NB4 (cell line): ENCODE data around the gene SST.
"Not testable (repeated sequence)": the region's sequence is repeated elsewhere in the genome, so short reads cannot be mapped to it uniquely, and the experiment has no call there.

ENCODE experiments used
- DNase-seq: peaks from one replicate; pipeline ENCODE4 v3.0.0; 2010; ENCODE audit warnings: low read depth
- H3K4me3 ChIP-seq: one replicate; pipeline ENCODE4 v1.5.1; 2011; ENCODE audit warnings: mild to moderate bottlenecking, low read depth, low read length, moderate library complexity
- CTCF ChIP-seq: IDR thresholded peaks from one replicate; pipeline ENCODE4 v1.5.1; 2012; ENCODE audit warnings: low read depth, low read length
- MAX ChIP-seq: IDR thresholded peaks from 2 replicates; pipeline ENCODE4 v1.6.1; 2011; ENCODE audit warnings: low read depth, low read length
- MYC ChIP-seq: IDR thresholded peaks from 2 replicates; pipeline ENCODE4 v1.6.1; 2011; ENCODE audit warnings: low read depth, low read length
- POLR2A ChIP-seq: IDR thresholded peaks from 2 replicates; pipeline ENCODE4 v1.6.1; 2011; ENCODE audit warnings: mild to moderate bottlenecking; ENCODE audit not compliant: insufficient read length; ENCODE audit errors: extremely low read depth

SST gene

GRCh38 chr3:187648177-187648576 is 22.0 kb downstream of the SST start:
- no peak for DNase-seq
- H3K4me3 ChIP-seq = no peak overlapping the region
- TF ChIP-seq MYC = no peak
- no peak for TF ChIP-seq POLR2A
- TF ChIP-seq CTCF = no peak
- no peak for TF ChIP-seq MAX

GRCh38 chr3:187646906-187647660 is 23.1 kb downstream of the SST start:
- no peak for TF ChIP-seq MYC
- DNase-seq = no peak
- no peak overlapping the region for H3K4me3 ChIP-seq

GRCh38 chr3:187645379-187645778 is 24.8 kb downstream of the SST start:
- not testable (repeated sequence) for DNase-seq, H3K4me3 ChIP-seq

GRCh38 chr3:187642861-187643260 is 27.3 kb downstream of the SST start:
- no peak for DNase-seq
- no peak overlapping the region for H3K4me3 ChIP-seq
- no peak for TF ChIP-seq CTCF
- no peak for TF ChIP-seq POLR2A
- no peak for TF ChIP-seq MAX
- TF ChIP-seq MYC = no peak

- no peak for TF ChIP-seq POLR2A
- no peak for TF ChIP-seq MAX
- no peak for TF ChIP-seq CTCF
- TF ChIP-seq MYC = no peak
- DNase-seq = no peak
- H3K4me3 ChIP-seq = no peak overlapping the region
Measured at GRCh38 chr3:187641320-187642016, 28.7 kb downstream of the SST start.

GRCh38 chr3:187640569-187641059 is 29.6 kb downstream of the SST start:
- DNase-seq = no peak
- no peak overlapping the region for H3K4me3 ChIP-seq
- TF ChIP-seq CTCF (no peak), MAX (no peak), MYC (no peak), POLR2A (no peak)
